ENCODE results near the gene SRSF3. TPM values are rescaled to one million over a fixed set of nuclear protein-coding genes. Genes with fewer than 3 reads are reported as not detected.
"Not testable (repeated sequence)": the region's sequence is repeated elsewhere in the genome, so short reads cannot be mapped to it uniquely, and the experiment has no call there.

Gene SRSF3
- polyA plus RNA-seq, 1 donor = 602 TPM

GRCh38 chr6:36572353-36573311 lies 21.5 kb upstream of the SRSF3 start:
- not testable (repeated sequence) for DNase-seq

GRCh38 chr6:36574679-36575078 lies 19.5 kb upstream of the SRSF3 start:
- DNase-seq = no peak

GRCh38 chr6:36576578-36576977 lies 17.6 kb upstream of the SRSF3 start:
- no peak for DNase-seq

GRCh38 chr6:36577301-36577700 lies 16.9 kb upstream of the SRSF3 start:
- DNase-seq = no peak

GRCh38 chr6:36578030-36578429 lies 16.1 kb upstream of the SRSF3 start:
- DNase-seq = no peak

- no peak for DNase-seq
Measured at GRCh38 chr6:36578431-36578830, 15.7 kb upstream of the SRSF3 start.

GRCh38 chr6:36580184-36580526 lies 14.0 kb upstream of the SRSF3 start:
- no peak for DNase-seq

GRCh38 chr6:36581716-36582115 lies 12.4 kb upstream of the SRSF3 start:
- DNase-seq = no peak

GRCh38 chr6:36586606-36587005 lies 7.6 kb upstream of the SRSF3 start:
- no peak for DNase-seq

GRCh38 chr6:36589025-36589400 lies 5.1 kb upstream of the SRSF3 start:
- not testable (repeated sequence) for DNase-seq

- no peak for DNase-seq
Measured at GRCh38 chr6:36590237-36590636, 3.9 kb upstream of the SRSF3 start.

GRCh38 chr6:36592221-36592655 lies 1.9 kb upstream of the SRSF3 start:
- DNase-seq = no peak

- peak; percentile 65 for DNase-seq
Measured at GRCh38 chr6:36593569-36594028, 563 bp upstream of the SRSF3 start.

- DNase-seq = peak; percentile 70
Measured at GRCh38 chr6:36594816-36595643, 868 bp downstream of the SRSF3 start.

- DNase-seq = no peak
Measured at GRCh38 chr6:36596356-36596755, 2.2 kb downstream of the SRSF3 start.

GRCh38 chr6:36597775-36598174 lies 3.6 kb downstream of the SRSF3 start:
- DNase-seq = no peak

- DNase-seq = no peak
Measured at GRCh38 chr6:36598326-36598725, 4.2 kb downstream of the SRSF3 start.

GRCh38 chr6:36598739-36599318 lies 4.7 kb downstream of the SRSF3 start:
- no peak for DNase-seq

- no peak for DNase-seq
Measured at GRCh38 chr6:36599791-36600209, 5.6 kb downstream of the SRSF3 start.

- no peak for DNase-seq
Measured at GRCh38 chr6:36600564-36601146, 6.5 kb downstream of the SRSF3 start.

GRCh38 chr6:36601818-36602217 lies 7.7 kb downstream of the SRSF3 start:
- not testable (repeated sequence) for DNase-seq
